NCI-H526 (cell line): ENCODE data around the gene DDX56.
"Not testable (repeated sequence)": the region's sequence is repeated elsewhere in the genome, so short reads cannot be mapped to it uniquely, and the experiment has no call there.

ENCODE experiments used
- DNase-seq, 2 experiments: peaks; one replicate each; lab custom pipeline; 2025; lab: John Stamatoyannopoulos, UW

The DDX56 gene

DNA sequence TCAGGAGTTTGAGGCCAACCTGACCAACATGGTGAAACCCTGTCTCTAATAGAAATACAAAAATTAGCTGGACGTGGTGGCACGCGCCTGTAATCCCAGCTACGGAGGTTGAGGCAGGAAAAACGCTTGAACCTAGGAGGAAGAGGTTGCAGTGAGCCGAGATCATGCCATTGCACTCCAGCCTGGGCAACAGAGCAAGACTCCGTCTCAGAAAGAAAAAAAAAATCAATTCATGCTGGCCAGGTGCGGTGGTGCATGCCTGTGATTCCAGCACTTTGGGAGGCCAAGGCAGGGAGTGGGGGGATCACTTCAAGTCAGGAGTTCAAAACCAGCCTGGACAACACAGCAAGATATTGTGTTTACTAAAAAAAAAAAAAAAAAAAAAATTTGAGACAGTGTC is 23.5 kb upstream of the DDX56 start:
- not testable (repeated sequence) for DNase-seq

DNA sequence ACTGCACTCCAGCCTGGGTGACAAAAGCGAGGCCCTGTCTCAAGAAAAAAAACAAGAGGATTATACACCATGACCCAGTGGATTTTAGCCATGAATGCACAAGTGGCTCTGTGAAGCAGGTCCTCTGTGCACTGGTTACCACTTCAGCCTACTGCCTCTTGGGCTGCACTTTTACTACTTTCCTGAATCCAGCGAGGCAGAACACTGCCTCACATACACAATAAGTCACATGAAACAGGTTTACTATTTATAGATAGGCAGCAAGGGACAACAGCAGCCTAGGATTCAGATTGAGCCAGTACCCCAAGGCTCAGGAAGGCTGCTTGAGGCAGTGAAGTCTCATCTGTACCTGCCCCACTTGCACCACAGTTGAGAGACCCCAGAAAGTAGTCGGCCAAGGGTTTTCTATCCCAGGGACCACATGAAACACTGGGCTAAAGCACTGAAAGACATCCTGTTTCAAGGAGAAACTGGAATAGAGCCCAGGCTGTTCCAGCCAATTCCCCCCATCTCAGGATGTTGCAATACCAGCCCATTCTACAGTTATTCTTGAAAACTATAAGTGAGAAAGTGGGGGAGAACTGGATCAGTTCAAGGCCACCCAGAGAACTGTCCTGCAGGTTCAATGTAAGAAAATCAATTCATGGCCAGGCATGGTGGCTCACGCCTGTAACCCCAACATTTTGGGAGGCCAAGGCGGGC is 22.4 kb upstream of the DDX56 start:
- DNase-seq, result no peak

DNA sequence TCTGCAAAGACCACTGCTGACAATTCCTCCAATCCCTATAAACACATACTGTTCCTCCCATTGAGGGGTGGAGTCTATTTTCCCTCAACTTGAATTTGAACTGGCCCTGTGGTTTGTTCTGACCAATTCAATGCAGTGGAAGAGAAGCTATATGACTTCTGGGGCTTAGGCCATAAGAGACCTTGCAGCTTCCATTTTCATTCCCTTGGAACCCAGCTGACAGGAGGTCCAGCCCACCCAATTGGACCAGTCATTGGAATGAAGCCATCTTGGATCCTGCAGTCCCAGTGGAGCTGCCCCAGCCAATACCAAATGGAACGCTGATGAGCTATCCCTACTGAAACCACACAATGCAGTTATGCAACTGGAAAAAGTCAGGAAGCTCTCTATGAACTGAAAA is 17.2 kb upstream of the DDX56 start:
- no peak for DNase-seq

DNA sequence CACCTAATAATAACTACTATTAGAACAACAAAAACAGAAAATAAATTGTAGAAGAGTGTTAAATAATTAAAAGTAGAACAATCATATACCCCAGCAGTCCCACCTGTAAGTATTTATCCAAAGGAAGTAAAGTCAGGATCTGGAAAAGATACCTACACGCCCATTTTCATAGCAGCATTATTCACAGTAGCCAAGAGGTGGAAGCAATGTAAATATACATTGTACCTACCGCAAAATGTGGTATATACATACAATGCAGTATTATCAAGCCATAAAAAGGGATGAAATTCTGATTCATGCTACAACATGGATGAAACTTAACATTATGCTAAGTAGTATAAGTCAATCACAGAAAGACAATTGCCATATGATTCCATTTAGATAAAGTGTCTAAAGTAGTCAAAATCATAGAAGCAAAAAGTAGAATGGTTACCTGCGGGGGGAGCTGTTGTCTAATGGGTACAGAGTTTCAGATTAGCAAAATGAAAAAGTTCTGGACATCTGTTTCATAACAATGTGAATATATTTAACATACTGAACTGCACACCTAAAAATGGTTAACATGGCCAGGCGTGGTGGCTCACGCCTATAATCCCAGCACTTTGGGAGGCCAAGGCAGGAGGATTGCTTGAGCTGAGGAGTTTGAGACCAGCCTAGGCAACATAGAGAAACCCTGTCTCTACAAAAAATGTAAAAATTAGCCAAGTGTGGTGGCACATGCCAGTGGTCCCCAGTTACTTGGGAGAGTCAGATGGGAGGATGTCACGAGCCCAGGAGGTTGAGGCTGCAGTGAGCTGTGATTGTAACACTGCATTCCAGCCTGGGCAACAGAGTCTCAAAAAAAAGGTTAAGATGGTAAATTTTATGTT is 14.4 kb upstream of the DDX56 start:
- peak; percentile 30 to 52 for DNase-seq

DNA sequence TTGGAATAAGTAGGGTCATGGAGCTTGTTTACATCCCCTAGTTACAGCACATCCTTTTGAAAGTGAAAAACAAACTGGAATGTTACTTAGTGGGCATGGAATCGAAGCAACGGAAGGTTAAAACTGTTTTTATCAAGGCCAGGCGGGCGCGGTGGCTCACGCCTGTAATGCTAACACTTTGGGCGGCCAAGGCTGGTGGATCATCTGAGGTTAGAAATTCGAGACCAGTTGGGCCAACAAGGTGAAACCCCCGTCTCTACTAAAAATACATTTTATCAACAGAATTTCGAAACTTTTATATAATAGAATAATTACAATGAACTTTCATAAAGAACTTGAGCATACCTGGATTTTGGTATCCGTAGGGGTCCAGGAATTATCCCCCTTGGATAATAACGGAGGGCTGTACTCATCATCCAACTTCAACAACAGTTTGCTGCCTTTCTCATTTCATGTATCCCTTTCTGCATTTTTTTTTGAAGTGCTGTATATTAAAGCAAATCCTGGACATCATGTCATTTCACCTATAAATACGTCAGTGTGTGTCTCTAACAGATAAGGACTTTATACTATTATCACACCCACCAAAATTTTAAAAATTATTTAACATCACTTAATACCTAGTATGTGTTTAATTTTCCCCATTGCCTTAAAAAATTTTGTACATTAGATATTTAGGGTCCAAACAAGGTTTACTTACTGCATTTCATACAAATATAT is 9.6 kb upstream of the DDX56 start:
- no peak for DNase-seq

DNA sequence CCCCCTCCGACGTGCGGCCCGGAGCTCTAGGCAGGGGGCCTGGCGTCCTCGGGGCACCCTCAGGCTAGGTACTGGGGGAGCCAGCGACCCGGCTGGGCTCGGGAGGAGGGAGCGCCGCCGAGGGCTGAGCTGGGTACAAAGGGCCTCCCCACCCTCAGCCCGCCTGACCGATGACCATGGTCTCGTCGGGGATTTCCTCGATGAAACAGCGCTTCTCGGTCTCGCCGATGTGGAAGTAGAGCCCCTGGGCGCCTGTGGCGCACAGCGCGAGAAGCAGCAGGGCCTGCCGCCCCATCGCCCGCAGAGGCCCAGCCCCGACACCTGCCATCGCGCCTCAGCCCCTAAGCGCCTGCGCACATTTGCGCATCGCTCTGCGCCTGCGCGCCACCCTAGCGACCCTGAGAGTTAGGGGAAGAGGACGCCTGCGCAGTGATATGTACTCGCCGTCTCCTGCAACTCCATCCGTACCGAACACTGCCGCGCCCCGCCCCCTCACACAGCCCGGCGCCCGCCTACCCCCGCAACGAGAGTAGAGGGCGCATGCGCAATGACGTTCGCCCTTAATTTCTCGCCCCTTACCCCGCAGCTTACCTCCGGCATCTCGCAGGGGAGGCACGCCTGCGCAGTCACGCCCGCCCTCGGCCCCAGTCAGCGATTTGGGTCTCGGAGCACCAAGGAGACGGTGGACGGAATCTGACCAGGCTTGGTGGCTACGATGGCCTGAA is 8.3 kb upstream of the DDX56 start, which contains the start of gene TMED4:
TSS of gene TMED4 (minus strand) at position 353 of the 725 bp plus-strand sequence. CDS start at position 328, 25 bp downstream.
- DNase-seq, result peak; percentile 96 to 99

DNA sequence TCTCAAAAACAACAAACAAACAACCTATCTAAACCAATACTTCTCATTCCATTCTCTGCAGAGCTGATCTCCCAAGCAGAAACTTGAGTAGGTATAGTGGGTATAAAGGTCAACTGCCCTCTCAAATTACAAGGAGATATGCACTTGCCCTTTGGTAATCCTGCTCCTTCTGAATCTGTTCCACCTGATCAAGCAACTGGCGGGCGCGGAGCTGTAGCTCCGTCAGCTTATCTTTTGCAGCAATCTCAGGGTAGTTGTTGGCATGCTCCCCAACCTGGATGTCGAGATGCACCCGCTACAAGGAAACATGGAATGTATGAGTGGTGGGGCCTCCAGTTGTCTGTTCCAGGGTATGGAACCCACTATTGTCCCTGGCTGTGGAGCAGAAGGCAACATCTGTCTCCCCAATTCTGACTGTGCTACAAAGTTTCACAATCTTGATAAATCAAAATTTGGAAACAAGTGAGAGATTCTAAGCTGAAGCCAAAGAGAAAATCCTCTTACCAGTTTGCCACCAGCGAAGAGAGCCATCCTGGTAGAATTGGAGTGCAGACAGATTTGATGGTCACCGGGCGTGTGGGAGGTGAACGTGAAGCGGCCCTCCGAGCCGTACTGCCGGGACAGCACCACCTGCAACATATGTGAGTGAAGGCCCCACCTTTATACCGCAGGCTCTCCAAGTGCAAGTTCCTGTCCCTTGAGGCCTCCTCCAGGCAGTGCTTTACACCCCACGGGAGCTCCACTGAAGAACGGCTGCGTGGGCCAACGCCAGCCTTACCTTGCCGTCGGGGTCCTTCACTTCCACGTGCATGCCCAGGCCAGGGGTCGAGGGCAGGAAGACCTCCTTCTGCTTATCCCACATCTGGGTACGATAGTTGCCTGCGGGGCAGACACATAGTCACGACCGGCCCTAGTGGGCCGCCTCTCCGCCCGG is 7.5 kb upstream of the DDX56 start:
- DNase-seq, result peak; percentile 35 to 42

DNA sequence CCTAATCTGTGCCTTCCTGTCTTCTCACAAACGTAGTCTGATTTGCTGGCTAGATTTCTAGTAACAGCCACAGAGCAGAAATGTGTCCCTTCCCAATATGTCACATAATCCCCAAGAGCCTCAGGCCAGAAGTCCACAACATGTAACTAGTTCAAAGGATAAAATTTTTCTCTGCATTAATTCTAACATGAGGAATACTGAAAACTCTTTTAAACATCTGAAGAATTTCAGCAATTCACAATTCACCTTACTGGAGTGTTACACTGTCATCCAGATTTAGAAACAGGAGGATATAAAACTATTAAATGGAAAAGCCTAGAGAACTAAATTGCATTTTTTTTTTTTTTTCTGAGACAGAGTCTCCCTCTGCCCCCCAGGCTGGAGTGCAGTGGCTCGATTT is 2.5 kb upstream of the DDX56 start:
- DNase-seq, result no peak

DNA sequence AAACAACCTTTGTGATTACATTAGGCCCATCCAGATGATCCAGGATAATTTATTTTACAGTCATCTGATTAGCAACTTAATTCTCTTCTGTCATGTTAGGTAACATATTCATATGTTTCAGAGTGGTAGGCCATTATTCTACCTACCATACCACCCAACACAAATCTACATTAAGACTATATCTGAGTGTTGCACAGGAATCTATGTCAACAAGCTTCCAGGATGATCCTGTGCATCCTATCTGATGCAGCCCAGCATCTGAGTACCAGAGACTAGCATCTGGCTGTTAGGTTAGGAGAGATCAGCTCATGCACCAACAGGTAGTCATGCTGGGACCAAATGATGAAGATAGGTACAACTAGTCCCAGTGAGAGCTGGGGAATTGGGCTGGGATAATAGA is 1.3 kb upstream of the DDX56 start:
- no peak for DNase-seq

DNA sequence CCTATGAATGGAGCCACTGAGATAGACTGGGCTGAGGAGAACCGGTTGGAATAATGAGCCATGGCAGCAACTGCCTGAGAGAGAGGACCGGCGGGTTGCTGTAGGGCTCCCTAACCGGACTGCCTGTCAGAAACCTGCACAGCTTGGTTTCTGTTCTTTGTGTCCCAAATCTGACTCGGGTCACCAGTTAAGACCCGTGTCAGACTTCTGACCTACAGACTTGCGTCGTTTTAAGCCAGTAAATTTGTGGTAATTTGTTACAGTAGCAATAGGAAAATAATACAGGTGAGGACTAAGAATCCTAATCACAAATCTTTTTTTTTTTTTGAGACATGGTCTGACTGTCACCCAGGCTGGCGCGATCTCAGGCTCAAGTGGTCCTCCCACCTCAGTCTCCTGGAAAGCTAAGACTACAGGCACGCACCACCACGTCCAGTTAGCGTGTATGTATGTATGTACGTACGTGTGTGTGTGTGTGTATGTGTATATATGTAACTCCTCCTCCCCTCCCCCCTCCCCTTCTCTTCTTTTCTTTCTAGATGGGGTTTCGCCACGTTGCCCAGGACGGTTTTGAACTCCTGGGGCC is 672 bp upstream of the DDX56 start:
- no peak for DNase-seq

DNA sequence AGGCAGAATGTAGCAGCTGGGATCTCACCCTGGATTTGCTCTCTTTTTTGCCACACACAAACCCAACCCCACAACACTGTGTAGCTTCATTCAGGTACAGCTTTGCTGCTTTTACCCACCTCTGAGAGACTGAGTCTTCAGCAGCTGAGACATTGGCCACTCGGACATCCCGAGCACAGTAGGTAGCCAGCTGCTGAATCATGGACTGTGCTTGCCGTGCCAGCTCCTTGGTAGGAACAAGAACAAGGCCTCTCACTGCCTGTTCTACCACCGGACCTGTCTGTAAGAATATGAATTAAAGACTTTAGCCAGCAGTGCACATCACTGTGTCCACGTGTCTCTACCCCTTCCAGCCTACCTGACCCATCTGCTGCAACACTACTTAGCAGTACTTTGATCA is 937 bp downstream of the DDX56 start:
- no peak for DNase-seq

DNA sequence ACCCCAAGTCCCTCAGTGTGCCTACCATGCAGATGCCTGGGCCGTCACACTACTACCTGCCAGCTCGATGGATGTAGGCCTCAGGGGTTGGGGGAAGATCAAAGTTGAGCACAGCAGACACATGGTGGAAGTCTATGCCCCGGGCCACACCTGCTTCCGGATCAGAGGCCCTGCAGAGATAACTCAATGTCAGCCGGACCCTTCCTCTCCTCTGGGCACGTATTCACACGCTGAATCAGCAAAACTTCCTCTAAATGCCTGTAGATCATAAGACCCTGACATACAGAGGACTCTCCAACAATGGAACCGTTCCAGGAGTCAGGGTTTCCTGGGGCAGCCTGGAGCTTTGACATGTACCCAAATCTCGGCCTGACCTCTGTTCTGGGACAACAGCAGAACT is 3.7 kb downstream of the DDX56 start:
- DNase-seq, result no peak

DNA sequence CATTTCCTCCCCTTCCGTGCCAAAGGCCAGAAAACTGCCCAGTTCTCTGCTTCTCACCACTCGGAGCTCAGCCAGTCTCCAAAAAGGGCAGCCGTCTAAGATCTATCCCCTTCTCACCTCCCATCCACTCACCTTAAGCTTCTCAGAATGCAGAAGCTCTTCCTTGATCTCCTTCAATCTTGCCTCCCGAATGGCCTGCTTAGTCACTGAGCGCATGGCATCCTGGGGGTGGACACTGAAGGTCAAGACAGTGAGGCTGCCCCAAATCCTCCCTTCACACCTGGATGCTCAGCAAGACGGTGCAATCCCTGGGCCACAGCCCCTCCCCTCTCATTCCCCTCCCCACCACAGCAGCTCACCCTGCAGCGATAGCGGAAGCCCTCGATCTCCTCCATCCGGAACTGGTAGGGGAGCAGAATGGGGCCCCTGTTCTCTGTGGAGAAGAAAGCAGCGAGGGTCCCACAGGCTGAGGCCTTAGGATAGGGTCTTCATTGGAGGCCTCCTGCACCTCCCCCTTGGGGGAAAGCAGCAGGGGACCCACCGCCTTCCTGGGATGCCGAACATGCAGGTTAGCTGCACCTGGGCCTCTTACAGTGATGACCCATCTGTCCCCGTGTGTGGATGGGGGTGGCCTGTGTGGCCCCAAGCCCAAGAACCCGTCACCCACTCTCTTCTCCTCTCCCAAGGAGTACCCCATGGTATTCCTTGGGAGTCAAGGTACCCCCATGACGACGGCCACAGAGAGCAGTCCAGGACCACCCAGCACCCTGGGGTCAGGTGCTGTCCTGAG is 4.7 kb downstream of the DDX56 start:
- DNase-seq, result no peak

DNA sequence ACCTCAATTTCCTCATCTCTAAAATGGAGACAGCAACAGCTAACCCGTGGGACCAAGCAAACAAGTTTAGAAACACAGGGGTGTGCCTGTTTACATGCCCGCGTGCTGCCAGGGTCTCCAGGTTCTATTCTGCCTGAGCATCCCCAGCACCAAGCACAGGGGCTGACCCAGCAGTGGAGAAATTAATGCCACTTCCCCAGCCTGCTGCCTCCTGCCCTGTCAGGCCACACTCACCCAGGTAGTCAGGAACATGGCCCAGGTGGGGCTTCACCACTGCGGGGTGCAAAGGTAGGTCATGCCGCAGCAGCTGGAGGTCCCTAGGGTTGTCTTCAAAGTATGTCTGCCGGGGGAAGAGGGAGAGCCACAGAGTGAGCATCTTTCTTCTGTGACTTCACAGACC is 5.8 kb downstream of the DDX56 start:
- DNase-seq, result no peak

DNA sequence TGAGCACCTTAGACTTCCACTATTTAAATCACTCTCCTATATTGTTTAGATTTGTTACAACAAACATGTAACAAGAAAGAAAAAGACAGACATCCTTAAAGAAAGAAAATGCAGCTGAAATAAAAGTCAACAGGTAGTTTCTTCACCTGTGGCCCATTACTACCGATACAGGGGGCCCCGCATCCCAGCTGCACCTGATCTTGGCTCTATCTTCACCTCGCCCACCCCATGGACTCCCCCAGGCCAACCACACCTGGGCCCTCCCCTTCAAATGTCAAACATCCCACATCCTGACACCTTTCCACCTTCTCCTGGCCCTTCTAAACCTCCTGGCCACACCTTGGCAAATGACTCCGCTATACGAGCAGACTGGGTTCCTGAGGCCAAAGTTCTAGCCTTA is 7.0 kb downstream of the DDX56 start:
- DNase-seq, result no peak

DNA sequence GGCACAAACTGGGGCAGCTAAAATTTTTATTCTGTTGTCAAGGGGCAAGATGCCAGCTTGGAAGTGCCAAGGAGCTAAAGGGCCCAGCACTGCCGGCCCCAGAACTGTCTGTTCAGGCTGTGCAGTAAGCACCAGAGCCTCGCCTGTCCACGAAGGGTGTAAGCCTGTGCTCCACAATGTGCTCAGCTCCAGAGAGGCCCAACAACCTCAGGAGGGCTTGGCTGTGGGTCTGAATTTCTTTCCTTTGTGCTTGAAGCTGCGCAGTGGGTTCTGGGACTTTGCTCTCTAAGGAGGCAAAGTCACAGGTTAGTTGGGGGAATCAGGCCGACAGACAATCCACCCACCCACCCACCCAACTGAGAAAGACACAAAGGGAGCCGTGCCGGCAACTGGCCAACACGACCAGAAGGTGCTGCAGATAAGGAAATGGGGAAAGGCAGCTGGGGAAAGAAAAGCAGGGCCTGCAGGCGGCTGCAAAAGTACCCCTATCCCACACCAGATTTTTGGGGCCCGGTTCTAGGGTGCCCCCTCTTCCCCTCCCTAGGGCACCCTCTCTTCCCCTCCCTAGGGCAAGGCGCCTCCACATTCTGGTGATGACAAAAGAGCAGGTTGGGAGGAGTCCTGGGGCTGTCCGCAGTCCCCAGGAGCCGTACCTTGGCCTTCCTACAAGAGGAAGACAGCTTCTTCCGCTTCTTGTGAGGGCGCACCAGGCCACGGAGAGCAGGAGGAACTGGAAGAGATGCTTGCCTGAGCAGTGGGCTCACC is 7.7 kb downstream of the DDX56 start:
- DNase-seq, result peak in 1 of 2 experiments; percentile 47

DNA sequence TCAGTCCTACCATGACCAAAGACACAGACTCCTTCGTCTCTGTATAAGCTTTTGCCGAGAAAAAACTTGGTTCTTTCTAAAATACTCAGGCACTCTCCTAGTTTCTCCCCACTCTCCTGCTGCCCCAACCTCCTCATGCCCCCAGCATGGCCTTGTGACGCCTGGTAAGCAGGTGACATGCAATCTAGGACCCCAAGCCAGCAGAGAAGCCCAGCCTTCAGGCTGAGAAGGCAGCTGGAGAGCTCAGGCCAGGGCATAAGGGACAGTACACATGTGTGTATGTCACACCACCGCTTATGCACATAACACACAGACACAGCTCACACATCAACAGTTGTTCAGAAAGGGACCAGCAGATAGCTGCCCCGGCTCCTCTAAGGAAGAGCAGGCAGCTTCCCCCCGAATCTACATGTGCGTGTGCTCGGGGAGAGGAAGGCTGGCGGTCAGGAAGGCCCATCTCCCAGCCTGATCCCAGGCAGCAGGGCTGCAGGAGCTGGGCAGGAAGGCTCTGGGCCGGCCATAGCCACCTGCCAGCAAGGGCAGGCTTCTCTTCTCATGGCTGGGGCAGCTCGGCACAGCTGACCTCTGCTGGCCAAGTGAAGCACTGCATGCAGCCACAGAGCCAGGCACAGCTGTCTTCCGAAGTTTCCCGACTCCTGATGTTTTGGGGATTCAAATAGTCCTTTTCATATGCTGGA is 8.5 kb downstream of the DDX56 start:
- peak in 1 of 2 experiments; percentile 68 for DNase-seq

DNA sequence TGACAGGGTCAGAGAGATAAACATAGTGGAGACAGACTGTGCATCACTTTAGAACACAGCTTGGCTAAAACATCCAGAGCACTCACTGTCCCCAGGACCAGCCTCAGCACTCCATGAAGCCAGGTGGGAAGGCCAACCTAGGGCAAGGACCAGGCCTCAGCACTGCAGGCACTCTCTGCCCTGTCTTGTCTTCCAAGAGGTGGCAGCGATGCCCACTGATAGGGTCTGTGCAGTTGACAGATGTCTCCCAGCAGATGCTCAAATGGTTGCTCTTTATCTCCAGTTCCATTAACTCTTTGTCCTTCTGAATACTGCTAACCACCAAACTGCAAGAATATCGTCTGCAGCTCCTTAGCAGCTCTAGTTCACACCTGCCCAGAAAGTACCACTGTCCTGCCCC is 9.1 kb downstream of the DDX56 start:
- DNase-seq, result no peak
